DOHH2 (cell line): ENCODE data around the gene H2AZ2.

ENCODE experiments used
- H3F3A ChIP-seq: fragments of 200-600 bp; sonication (generic), shearing (Covaris generic); 2 replicates; pipeline ENCODE4 v1.6.0; 2016; ENCODE audit warnings: antibody characterized with exemption, mild to moderate bottlenecking; ENCODE audit not compliant: control insufficient read depth, insufficient read depth
- H3K27ac ChIP-seq: fragments of 200-600 bp; sonication (generic); 2 replicates; pipeline ENCODE4 v1.5.1; 2014; ENCODE audit warnings: low read depth, mild to moderate bottlenecking, low read length, moderate library complexity
- H3K27me3 ChIP-seq: fragments of 200-600 bp; sonication (generic); 2 replicates; pipeline ENCODE4 v1.6.1; 2014; ENCODE audit warnings: mild to moderate bottlenecking, low read length, mixed read lengths; ENCODE audit not compliant: control insufficient read depth
- H3K36me3 ChIP-seq: fragments of 200-600 bp; sonication (generic); 2 replicates; pipeline ENCODE4 v1.6.1; 2014; ENCODE audit warnings: mild to moderate bottlenecking, low read length, moderate library complexity, mixed read lengths; ENCODE audit not compliant: control insufficient read depth
- H3K4me1 ChIP-seq: fragments of 200-600 bp; sonication (generic); 2 replicates; pipeline ENCODE4 v1.6.1; 2014; ENCODE audit warnings: mild to moderate bottlenecking, low read length, mixed read lengths; ENCODE audit not compliant: control insufficient read depth
- H3K4me2 ChIP-seq: fragments of 200-600 bp; sonication (generic); 2 replicates; pipeline ENCODE4 v1.6.0; 2014; ENCODE audit warnings: mild to moderate bottlenecking, low read length, moderate library complexity
- H3K4me3 ChIP-seq: fragments of 200-600 bp; sonication (generic); 2 replicates; pipeline ENCODE4 v1.5.1; 2014; ENCODE audit warnings: mild to moderate bottlenecking, low read length, mixed read lengths
- H3K79me2 ChIP-seq: fragments of 200-600 bp; sonication (generic); 2 replicates; pipeline ENCODE4 v1.6.1; 2014; ENCODE audit warnings: mild to moderate bottlenecking, low read length, mixed read lengths; ENCODE audit not compliant: control insufficient read depth
- H3K9me2 ChIP-seq: fragments of 200-600 bp; sonication (generic); replicated peaks from 2 replicates; pipeline ENCODE4 v1.6.1; 2014; ENCODE audit warnings: mild to moderate bottlenecking, low read length, mixed read lengths; ENCODE audit not compliant: control insufficient read depth
- H3K9me3 ChIP-seq: fragments of 200-600 bp; sonication (generic); 2 replicates; pipeline ENCODE4 v1.6.1; 2014; ENCODE audit warnings: antibody characterized with exemption, low read length, mixed read lengths; ENCODE audit not compliant: control insufficient read depth, insufficient read depth
- H4K20me1 ChIP-seq: fragments of 200-600 bp; sonication (generic); 2 replicates; pipeline ENCODE4 v1.6.0; 2014; ENCODE audit warnings: low read depth, mild to moderate bottlenecking, antibody characterized with exemption, low read length, moderate library complexity; ENCODE audit not compliant: control insufficient read depth, insufficient read depth
- CTCF ChIP-seq: fragments of 200-600 bp; sonication (generic); IDR thresholded peaks from one replicate; pipeline ENCODE4 v1.5.1; 2014; ENCODE audit warnings: antibody characterized with exemption, mild to moderate bottlenecking, low read depth, low read length; ENCODE audit not compliant: poor library complexity, severe bottlenecking
- EZH2phosphoT487 ChIP-seq: fragments of 200-600 bp; sonication (generic); IDR thresholded peaks from 2 replicates; pipeline ENCODE4 v1.6.1; 2017; ENCODE audit warnings: borderline replicate concordance, mild to moderate bottlenecking, antibody characterized with exemption, low read length, moderate library complexity, mixed read lengths

Gene H2AZ2

GRCh38 chr7:44794331-44794730 is 53.6 kb downstream of the H2AZ2 start:
- 0 out of 2 replicates have a peak overlapping the region, but pooled peaks have one; percentile 1 for H3K4me2 ChIP-seq
- peaks cover 22% of the 10 kb centered on the region for H3K4me1 ChIP-seq
- peaks cover 18% of the 10 kb centered on the region for H4K20me1 ChIP-seq
- H3K9me3 ChIP-seq: no peaks in the 10 kb centered on the region
- H3K9me2 ChIP-seq: no peaks in the 10 kb centered on the region
- H3K4me3 ChIP-seq: no peak overlapping the region
- no peaks in the 10 kb centered on the region for H3K27me3 ChIP-seq
- H3F3A ChIP-seq: peaks cover 46% of the 10 kb centered on the region
- H3K27ac ChIP-seq: no peak overlapping the region
- peaks cover 29% of the 10 kb centered on the region for H3K36me3 ChIP-seq
- peaks cover 46% of the 10 kb centered on the region for H3K79me2 ChIP-seq
- no peak for TF ChIP-seq CTCF
- TF ChIP-seq EZH2phosphoT487: no peak

DNA sequence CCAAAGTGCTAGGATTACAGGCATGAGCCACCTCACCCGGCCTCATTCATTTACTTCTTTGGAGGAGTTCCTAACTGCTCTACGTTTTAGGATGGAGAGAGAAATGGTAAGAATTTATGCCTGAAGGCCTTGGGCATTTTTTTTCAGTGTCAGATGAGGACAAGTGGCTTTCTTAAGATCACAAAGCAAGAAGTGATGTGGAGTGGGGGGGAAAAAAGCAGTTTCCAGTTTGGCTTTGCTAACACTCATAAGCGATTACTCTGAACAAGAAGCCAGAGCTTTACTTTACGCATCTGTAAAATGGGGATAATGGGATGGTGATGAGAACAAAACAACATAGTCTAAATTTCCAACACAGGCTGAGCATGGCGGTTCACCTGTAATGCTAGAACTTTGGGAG is 54.0 kb downstream of the H2AZ2 start:
- H3K4me3 ChIP-seq: no peak overlapping the region
- no peaks in the 10 kb centered on the region for H3K9me2 ChIP-seq
- no peak for TF ChIP-seq CTCF
- no peak for TF ChIP-seq EZH2phosphoT487
- no peaks in the 10 kb centered on the region for H3K9me3 ChIP-seq
- peaks cover 41% of the 10 kb centered on the region for H3K79me2 ChIP-seq
- peaks cover 42% of the 10 kb centered on the region for H3F3A ChIP-seq
- H3K27ac ChIP-seq: no peak overlapping the region
- peaks cover 15% of the 10 kb centered on the region for H4K20me1 ChIP-seq
- H3K27me3 ChIP-seq: no peaks in the 10 kb centered on the region
- H3K36me3 ChIP-seq: peaks cover 24% of the 10 kb centered on the region
- H3K4me2 ChIP-seq: no peak overlapping the region
- H3K4me1 ChIP-seq: peaks cover 21% of the 10 kb centered on the region

DNA sequence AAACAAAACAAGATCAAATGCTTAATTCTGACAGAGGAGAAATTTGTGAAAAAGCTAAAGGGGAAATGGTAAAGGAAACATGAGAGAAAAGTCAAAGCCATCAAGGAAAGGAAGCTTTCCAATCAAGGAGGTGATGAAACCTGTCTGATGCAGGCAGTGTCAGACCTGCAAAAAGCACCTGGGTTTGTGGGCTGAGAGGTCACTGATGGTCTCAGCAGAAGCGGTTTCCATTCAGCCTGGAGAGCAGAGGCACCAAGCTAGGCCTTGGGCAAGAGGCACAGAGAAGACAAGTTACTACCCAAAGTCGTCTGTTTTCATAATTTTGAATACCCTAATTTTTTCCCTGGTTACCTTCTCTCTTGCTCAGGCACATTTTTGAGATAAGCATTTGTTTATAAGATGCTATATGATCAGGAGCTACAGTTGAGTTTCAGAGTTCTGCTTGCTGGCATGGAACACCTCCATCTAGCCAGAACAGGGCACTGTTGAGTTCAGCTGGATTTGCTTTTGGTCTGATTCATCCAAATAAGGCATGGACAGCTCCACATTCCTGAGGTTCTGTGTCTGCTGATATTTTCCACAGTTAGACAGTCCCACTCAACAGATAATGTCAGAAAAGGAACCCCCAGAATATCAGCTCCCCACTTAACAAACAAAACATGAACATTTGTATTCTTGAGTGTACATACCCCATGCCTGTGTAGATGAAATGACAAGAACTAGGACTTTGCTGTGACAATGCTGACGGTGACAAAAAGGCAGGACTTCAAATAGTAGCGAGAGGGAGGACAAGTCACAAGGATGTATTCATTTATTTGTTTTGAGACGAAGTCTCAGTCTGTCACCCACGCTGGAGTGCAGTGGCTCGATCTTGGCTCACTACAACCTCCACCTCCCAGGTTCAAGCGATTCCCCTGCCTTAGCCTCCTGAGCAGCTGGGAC is 56.3 kb downstream of the H2AZ2 start:
- no peak for TF ChIP-seq CTCF
- no peak for TF ChIP-seq EZH2phosphoT487
- Histone ChIP-seq H3F3A (peaks cover 23% of the 10 kb centered on the region), H3K79me2 (peaks cover 18% of the 10 kb centered on the region), H3K27ac (no peak overlapping the region), H3K9me3 (no peaks in the 10 kb centered on the region), H3K9me2 (no peaks in the 10 kb centered on the region), H4K20me1 (no peaks in the 10 kb centered on the region), H3K27me3 (no peaks in the 10 kb centered on the region), H3K4me1 (peaks cover 16% of the 10 kb centered on the region), H3K4me2 (no peak overlapping the region), H3K36me3 (peaks cover under 1% of the 10 kb centered on the region), H3K4me3 (no peak overlapping the region)
